D721Med (cell line): ENCODE data around the gene SPOCK1.

Experiments used
- DNase-seq: peaks from one replicate; pipeline ENCODE4 v3.0.0; 2011; ENCODE audit warnings: low spot score; ENCODE audit not compliant: insufficient read length
- FAIRE-seq: peaks from 2 replicates; lab custom pipeline; 2011; peaks lifted over from hg19 to GRCh38; lab: Jason Lieb, UNC
- CTCF ChIP-seq: IDR thresholded peaks from 2 replicates; pipeline ENCODE4 v1.5.1; 2012; ENCODE audit warnings: mild to moderate bottlenecking, control low read depth; ENCODE audit not compliant: insufficient read depth; ENCODE audit errors: missing control alignments

SPOCK1 gene

GRCh38 chr5:137318027-137318426, 181.1 kb downstream of the SPOCK1 start:
- TF ChIP-seq CTCF, result no peak
- DNase-seq (no peak), FAIRE-seq (no peak)

- no peak for FAIRE-seq
- no peak for DNase-seq
- no peak for TF ChIP-seq CTCF
These were observed 182.8 kb downstream of the SPOCK1 start for GRCh38 chr5:137316346-137316736.

- TF ChIP-seq CTCF, result no peak
- FAIRE-seq (no peak), DNase-seq (no peak)
These were observed 183.4 kb downstream of the SPOCK1 start for GRCh38 chr5:137315534-137316345.

GRCh38 chr5:137315109-137315508, 184.0 kb downstream of the SPOCK1 start:
- FAIRE-seq (no peak), DNase-seq (no peak)
- TF ChIP-seq CTCF, result no peak

- FAIRE-seq, result no peak
- no peak for DNase-seq
- TF ChIP-seq CTCF, result no peak
These were observed 185.5 kb downstream of the SPOCK1 start for GRCh38 chr5:137313526-137314175.

- DNase-seq (no peak), FAIRE-seq (no peak)
- TF ChIP-seq CTCF, result no peak
These were observed 187.1 kb downstream of the SPOCK1 start for GRCh38 chr5:137312011-137312410.
